SK-N-SH (cell line): ENCODE data around the gene TBKBP1. TPM values are rescaled to one million over a fixed set of nuclear protein-coding genes. Genes with fewer than 3 reads are reported as not detected.

Source experiments
- CTCF ChIA-PET: fragments of 300-600, 350-600 bp; formaldehyde crosslinking; extraction: SDS; loops from one replicate; lab custom pipeline; 2021; lab: Yijun Ruan, JAX
- POLR2A ChIA-PET: fragments of 350-600 bp; sonication (Branson Sonifier 250); formaldehyde crosslinking; extraction: SDS; loops from one replicate; lab custom pipeline; 2020; ENCODE audit warnings: antibody characterized with exemption, inconsistent platforms; lab: Yijun Ruan, JAX
- DNase-seq: peaks from one replicate; pipeline ENCODE4 v3.0.0; 2012
- H2AFZ ChIP-seq: fragments of 200-600 bp; sonication (generic); 2 replicates; pipeline ENCODE4 v1.8.1; 2016; ENCODE audit warnings: antibody characterized with exemption, mild to moderate bottlenecking, low read depth
- H3F3A ChIP-seq: fragments of 200-600 bp; sonication (generic); replicated peaks from 2 replicates; pipeline ENCODE3; 2016; ENCODE audit warnings: antibody characterized with exemption, mild to moderate bottlenecking; ENCODE audit not compliant: insufficient read depth
- H3K27ac ChIP-seq, 2 experiments: fragments of 200-500 bp in 1 of 2; fragments of 200-600 bp in 1 of 2; sonication (Bioruptor generic) in 1 of 2; sonication (generic), shearing (Covaris generic) in 1 of 2; 2 replicates each; pipeline versions ENCODE4 v1.5.1 to v1.6.1; 2014 to 2016; ENCODE audit warnings: low read depth in 2 of 2, inconsistent platforms in 1 of 2, low read length in 1 of 2, mild to moderate bottlenecking in 1 of 2, mixed read lengths in 1 of 2
- H3K27me3 ChIP-seq: fragments of 200-600 bp; sonication (generic), shearing (Covaris generic); 2 replicates; pipeline ENCODE4 v1.6.1; 2016; ENCODE audit warnings: mixed run types; ENCODE audit not compliant: insufficient read depth
- H3K36me3 ChIP-seq, 2 experiments: fragments of 200-500 bp in 1 of 2; fragments of 200-600 bp in 1 of 2; sonication (Bioruptor generic) in 1 of 2; sonication (generic) in 1 of 2; replicated peaks in 1 of 2; 2 replicates each; pipeline versions ENCODE3 to v1.5.1; 2014 to 2016; ENCODE audit warnings: low read length in 1 of 2, mild to moderate bottlenecking in 1 of 2; ENCODE audit not compliant: insufficient read depth in 2 of 2, control insufficient read depth in 1 of 2
- H3K4me1 ChIP-seq, 2 experiments: fragments of 200-500 bp in 1 of 2; fragments of 200-600 bp in 1 of 2; sonication (Bioruptor generic) in 1 of 2; sonication (generic), shearing (Covaris generic) in 1 of 2; 2 replicates each; pipeline versions ENCODE4 v1.5.1 to v1.6.1; 2014 to 2016; ENCODE audit warnings: low read depth in 1 of 2, low read length in 1 of 2, mixed run types in 1 of 2; ENCODE audit not compliant: insufficient read depth in 2 of 2, control insufficient read depth in 1 of 2
- H3K4me2 ChIP-seq: fragments of 200-600 bp; sonication (generic), shearing (Covaris generic); 2 replicates; pipeline ENCODE4 v1.6.1; 2017; ENCODE audit warnings: mixed run types
- H3K4me3 ChIP-seq, 2 experiments: fragments of 200-500 bp in 1 of 2; fragments of 200-600 bp in 1 of 2; sonication (Bioruptor generic) in 1 of 2; sonication (generic), shearing (Covaris generic) in 1 of 2; 2 replicates each; pipeline versions ENCODE4 v1.5.1 to v1.8.1; 2014 to 2016; ENCODE audit warnings: low read depth in 2 of 2, inconsistent platforms in 1 of 2, low read length in 1 of 2, mild to moderate bottlenecking in 1 of 2, mixed read lengths in 1 of 2, moderate library complexity in 1 of 2
- H3K79me2 ChIP-seq: fragments of 200-600 bp; sonication (generic); 2 replicates; pipeline ENCODE4 v1.8.1; 2017; ENCODE audit warnings: mild to moderate bottlenecking; ENCODE audit not compliant: insufficient read depth
- H3K9ac ChIP-seq: fragments of 200-600 bp; sonication (generic); 2 replicates; pipeline ENCODE4 v1.6.1; 2017; ENCODE audit warnings: mixed run types
- H3K9me2 ChIP-seq: fragments of 200-600 bp; sonication (generic); 2 replicates; pipeline ENCODE4 v1.6.1; 2017; ENCODE audit warnings: mixed run types
- H3K9me3 ChIP-seq: fragments of 200-600 bp; sonication (generic); 2 replicates; pipeline ENCODE4 v1.6.1; 2017; ENCODE audit warnings: mixed run types, mild to moderate bottlenecking, moderate library complexity
- H4K20me1 ChIP-seq: fragments of 200-600 bp; sonication (generic); 2 replicates; pipeline ENCODE4 v1.6.1; 2017; ENCODE audit warnings: mild to moderate bottlenecking, mixed run types; ENCODE audit not compliant: insufficient read depth
- CHD2 ChIP-seq: fragments of 150-350 bp; IDR thresholded peaks from 2 replicates; pipeline ENCODE4 v1.6.1; 2018; ENCODE audit warnings: low read length; ENCODE audit not compliant: partially characterized antibody
- CTCF ChIP-seq: fragments of 200-600 bp; sonication (generic); IDR thresholded peaks from 2 replicates; pipeline ENCODE4 v1.6.1; 2017; ENCODE audit warnings: antibody characterized with exemption, mild to moderate bottlenecking, moderate library complexity
- ELF1 ChIP-seq: IDR thresholded peaks from 2 replicates; pipeline ENCODE4 v1.4.0; 2012
- EZH2phosphoT487 ChIP-seq: fragments of 200-600 bp; sonication (generic); IDR thresholded peaks from 2 replicates; pipeline ENCODE4 v1.6.1; 2017; ENCODE audit warnings: low read depth, mixed run types, mild to moderate bottlenecking, antibody characterized with exemption, moderate library complexity, borderline replicate concordance
- FOSL2 ChIP-seq: IDR thresholded peaks from 2 replicates; pipeline ENCODE4 v1.4.0; 2012; ENCODE audit warnings: low read depth, mild to moderate bottlenecking, moderate library complexity, borderline replicate concordance
- GATA2 ChIP-seq: sonication (generic); formaldehyde crosslinking; IDR thresholded peaks from 2 replicates; pipeline ENCODE4 v1.5.0; 2020; ENCODE audit warnings: mild to moderate bottlenecking, missing genetic modification reagents
- MAX ChIP-seq: IDR thresholded peaks from 2 replicates; pipeline ENCODE4 v1.4.0; 2012; ENCODE audit warnings: low read depth
- MEF2A ChIP-seq: IDR thresholded peaks from 2 replicates; pipeline ENCODE4 v1.4.0; 2012; ENCODE audit warnings: low read depth, borderline replicate concordance
- MXI1 ChIP-seq: IDR thresholded peaks from 2 replicates; pipeline ENCODE4 v1.6.1; 2012; ENCODE audit warnings: mild to moderate bottlenecking, low read depth, low read length, improper control_type of control experiment
- NRF1 ChIP-seq: IDR thresholded peaks from 2 replicates; pipeline ENCODE4 v1.6.1; 2012; ENCODE audit warnings: low read depth, mild to moderate bottlenecking, low read length
- PBX3 ChIP-seq: IDR thresholded peaks from 2 replicates; pipeline ENCODE4; 2012
- RAD21 ChIP-seq: IDR thresholded peaks from 2 replicates; pipeline ENCODE4 v1.6.1; 2012; ENCODE audit warnings: mild to moderate bottlenecking, low read length
- RFX5 ChIP-seq: IDR thresholded peaks from 2 replicates; pipeline ENCODE4 v1.6.1; 2012; ENCODE audit warnings: mild to moderate bottlenecking, improper control_type of control experiment, low read length
- RXRA ChIP-seq: IDR thresholded peaks from 2 replicates; pipeline ENCODE4 v1.4.0; 2012; ENCODE audit warnings: low read depth, mild to moderate bottlenecking, borderline replicate concordance
- SIN3A ChIP-seq: IDR thresholded peaks from 2 replicates; pipeline ENCODE4 v1.6.1; 2012; ENCODE audit warnings: low read depth, mild to moderate bottlenecking, low read length, moderate library complexity, borderline replicate concordance
- TCF12 ChIP-seq: IDR thresholded peaks from 2 replicates; pipeline ENCODE4 v1.4.0; 2012
- TEAD4 ChIP-seq: IDR thresholded peaks from 2 replicates; pipeline ENCODE4 v1.4.0; 2012; ENCODE audit warnings: mild to moderate bottlenecking, borderline replicate concordance; ENCODE audit not compliant: insufficient read depth
- WGBS: methylation state at CpG from one replicate; pipeline ENCODE4 v1.1.6; 2017; ENCODE audit warnings: low lambda C conversion rate; 5-methylcytosine and 5-hydroxymethylcytosine counted together
- polyA plus RNA-seq, 3 experiments: library from polyadenylated mRNA; depleted of rRNA; stranded (reverse); fragments of >200 nt; gene quantifications; 2 replicates each; pipeline ENCODE4 v1.2.3, GENCODE V29; 2012

TBKBP1 gene
- polyA plus RNA-seq, 1 of the 3 experiments (the other 2 are of a cell fraction) = 14.4 TPM

GRCh38 chr17:47654991-47655390 lies 39.0 kb upstream of the TBKBP1 start:
- DNase-seq = no peak
- no peak overlapping the region for H3K4me2 ChIP-seq
- H3K4me3 ChIP-seq = no peak overlapping the region
- peaks cover 79 to 90% of the 10 kb centered on the region in 2 experiments for H3K36me3 ChIP-seq
- peaks cover 8 to 18% of the 10 kb centered on the region in 2 experiments for H3K4me1 ChIP-seq
- no peaks in the 10 kb centered on the region for H3K9me3 ChIP-seq
- H3K9me2 ChIP-seq = no peaks in the 10 kb centered on the region
- H2AFZ ChIP-seq = no peak overlapping the region
- H3F3A ChIP-seq = peaks cover 19% of the 10 kb centered on the region
- H3K27ac ChIP-seq = no peak overlapping the region
- 79% methylated on average over 6 of the region's 6 CpGs for WGBS
- CTCF ChIA-PET = interaction anchor here (1.2 to 9.4 kb wide), 6 partner anchors 9 to 147 kb away, joined by 3 to 113 read pairs (median 6); no protein-coding TSS in a partner anchor
- H3K27me3 ChIP-seq = no peaks in the 10 kb centered on the region
- POLR2A ChIA-PET = interaction anchor here (0.7 to 2.4 kb wide), 3 partner anchors 8 to 21 kb away, joined by 3 to 10 read pairs (median 4); no protein-coding TSS in a partner anchor
- TF ChIP-seq PBX3 (no peak), GATA2 (CRISPR knock-in tag) (no peak), ELF1 (no peak), RXRA (no peak), TEAD4 (no peak), MXI1 (no peak), RAD21 (no peak), FOSL2 (no peak), MAX (no peak), RFX5 (no peak)
- peaks cover 83% of the 10 kb centered on the region for H4K20me1 ChIP-seq
- no peak overlapping the region for H3K9ac ChIP-seq
- peaks cover 92% of the 10 kb centered on the region for H3K79me2 ChIP-seq

- no peak overlapping the region for H2AFZ ChIP-seq
- POLR2A ChIA-PET = interaction anchor here (1.8 kb wide), 1 partner anchor 11 kb away, joined by 7 read pairs; the partner anchor contains the start of gene KPNB1
- no peaks in the 10 kb centered on the region for H3K9me2 ChIP-seq
- H3K36me3 ChIP-seq = peaks cover 83 to 96% of the 10 kb centered on the region in 2 experiments
- H3K9ac ChIP-seq = no peak overlapping the region
- H3K4me3 ChIP-seq = no peak overlapping the region
- 95% methylated on average over 6 of the region's 6 CpGs for WGBS
- H3K27ac ChIP-seq = no peak overlapping the region
- no peaks in the 10 kb centered on the region for H3K9me3 ChIP-seq
- CTCF ChIA-PET = interaction anchor here (0.7 to 1.6 kb wide), 3 partner anchors 10 to 82 kb away, joined by 3 read pairs; partner anchors contain the start of gene KPNB1
- H3F3A ChIP-seq = peaks cover 62% of the 10 kb centered on the region
- no peak for DNase-seq
- H3K4me1 ChIP-seq = no peaks in the 10 kb centered on the region
- peaks cover 74% of the 10 kb centered on the region for H3K79me2 ChIP-seq
- no peak overlapping the region for H3K4me2 ChIP-seq
- TF ChIP-seq MEF2A = no peak
- TF ChIP-seq NRF1 = no peak
- TF ChIP-seq CHD2 = no peak
- peak; percentile 28; the same call in 1 of the 2 replicates for TF ChIP-seq CTCF
- TF ChIP-seq SIN3A = no peak
- no peak for TF ChIP-seq RFX5
- TF ChIP-seq TCF12 = no peak
- TF ChIP-seq EZH2phosphoT487 = no peak
- TF ChIP-seq RAD21 = no peak
- H3K27me3 ChIP-seq = no peaks in the 10 kb centered on the region
- peaks cover 72% of the 10 kb centered on the region for H4K20me1 ChIP-seq
These were observed 33.9 kb upstream of the TBKBP1 start for GRCh38 chr17:47660064-47660492.
